ENCODE measurements around the gene ZNF546.

DNA sequence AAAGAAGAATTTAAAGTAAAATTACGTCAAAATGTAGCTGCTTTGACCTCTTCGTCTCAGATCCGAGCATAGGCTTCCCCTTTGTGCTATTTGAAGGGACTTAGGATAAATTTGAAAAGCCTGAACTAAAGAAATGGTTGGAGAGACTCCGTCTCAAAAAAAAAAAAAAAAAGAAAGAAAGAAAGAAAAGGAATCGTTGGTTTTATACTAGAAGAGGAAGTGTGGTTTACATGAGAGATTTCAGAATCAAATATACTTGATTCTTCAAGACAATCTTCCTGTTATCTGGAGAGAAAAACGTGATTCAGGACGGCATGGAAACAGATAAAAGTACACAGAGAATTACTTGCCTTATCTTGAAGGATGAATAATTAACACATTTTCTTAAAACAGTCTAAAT lies 59.6 kb downstream of the ZNF546 start:
- TF ChIP-seq, protein P1, sequence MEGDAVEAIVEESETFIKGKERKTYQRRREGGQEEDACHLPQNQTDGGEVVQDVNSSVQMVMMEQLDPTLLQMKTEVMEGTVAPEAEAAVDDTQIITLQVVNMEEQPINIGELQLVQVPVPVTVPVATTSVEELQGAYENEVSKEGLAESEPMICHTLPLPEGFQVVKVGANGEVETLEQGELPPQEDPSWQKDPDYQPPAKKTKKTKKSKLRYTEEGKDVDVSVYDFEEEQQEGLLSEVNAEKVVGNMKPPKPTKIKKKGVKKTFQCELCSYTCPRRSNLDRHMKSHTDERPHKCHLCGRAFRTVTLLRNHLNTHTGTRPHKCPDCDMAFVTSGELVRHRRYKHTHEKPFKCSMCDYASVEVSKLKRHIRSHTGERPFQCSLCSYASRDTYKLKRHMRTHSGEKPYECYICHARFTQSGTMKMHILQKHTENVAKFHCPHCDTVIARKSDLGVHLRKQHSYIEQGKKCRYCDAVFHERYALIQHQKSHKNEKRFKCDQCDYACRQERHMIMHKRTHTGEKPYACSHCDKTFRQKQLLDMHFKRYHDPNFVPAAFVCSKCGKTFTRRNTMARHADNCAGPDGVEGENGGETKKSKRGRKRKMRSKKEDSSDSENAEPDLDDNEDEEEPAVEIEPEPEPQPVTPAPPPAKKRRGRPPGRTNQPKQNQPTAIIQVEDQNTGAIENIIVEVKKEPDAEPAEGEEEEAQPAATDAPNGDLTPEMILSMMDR (conservative IDR thresholded peaks at IDR 0.05 in 1 of 2, IDR thresholded peaks at IDR 0.05 in 1 of 2; ENCODE audit: extremely low read depth in 1 of 2, insufficient read depth in 1 of 2, low read depth in 1 of 2, low read length in 2 of 2) = no peak
- TF ChIP-seq EZH2 (IDR thresholded peaks at IDR 0.05; ENCODE audit: borderline replicate concordance, low read length) = no peak
